ENCODE data around the gene MXI1.
"Not testable (repeated sequence)": the region's sequence is repeated elsewhere in the genome, so short reads cannot be mapped to it uniquely, and the experiment has no call there.

MXI1 gene

DNA sequence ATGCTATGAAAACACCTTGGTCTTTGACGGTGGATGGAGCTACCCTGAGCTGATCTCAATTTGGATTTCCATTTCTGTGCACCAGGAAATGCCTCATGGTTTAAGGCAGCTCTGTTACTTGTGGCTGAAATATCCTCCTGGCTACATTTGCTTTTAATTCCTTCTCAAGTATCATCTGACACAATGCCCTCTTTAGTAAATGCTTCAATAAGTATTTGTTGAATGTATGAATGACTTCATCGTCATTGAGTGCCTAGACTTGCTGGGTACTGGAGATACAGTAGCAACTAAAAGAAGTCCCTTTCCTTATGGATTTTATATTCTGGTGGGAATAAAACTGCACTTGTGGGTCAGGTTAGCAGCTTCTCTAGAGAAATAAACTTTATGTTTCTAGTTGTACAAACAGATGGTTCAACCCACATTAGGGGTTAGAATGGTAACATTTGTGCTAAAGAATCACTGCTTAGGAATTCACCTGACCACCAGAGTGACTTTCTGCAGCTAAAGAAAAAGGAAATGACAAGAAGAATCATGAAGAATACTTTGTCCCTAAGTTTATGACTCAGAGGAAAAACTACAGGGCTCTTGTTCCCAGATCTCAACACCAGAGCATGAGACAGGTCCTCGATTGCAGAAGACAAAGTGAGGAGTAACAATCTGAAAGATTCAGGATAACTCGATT is 119.1 kb downstream of the MXI1 start:
- Histone ChIP-seq H3K27ac (ENCODE audit: low read depth, low read length) (no peak overlapping the region), H3F3A (ENCODE audit: control insufficient read depth, insufficient read depth) (no peaks in the 10 kb centered on the region), H3K27me3 (ENCODE audit: control insufficient read depth, low read length) (peaks cover 43% of the 10 kb centered on the region), H4K20me1 (ENCODE audit: control insufficient read depth, insufficient read depth, low read depth, low read length) (no peaks in the 10 kb centered on the region), H3K9me2 (replicated peaks; ENCODE audit: control insufficient read depth, low read length) (no peaks in the 10 kb centered on the region), H3K4me1 (ENCODE audit: control insufficient read depth, low read length) (no peaks in the 10 kb centered on the region), H3K9me3 (ENCODE audit: control insufficient read depth, insufficient read depth, low read length) (peaks cover 11% of the 10 kb centered on the region), H3K79me2 (ENCODE audit: control insufficient read depth, low read length) (no peaks in the 10 kb centered on the region), H3K4me3 (ENCODE audit: low read length) (no peak overlapping the region), H3K36me3 (ENCODE audit: control insufficient read depth, low read length) (no peaks in the 10 kb centered on the region), H3K4me2 (ENCODE audit: low read length) (no peak overlapping the region)
- TF ChIP-seq, protein P1, sequence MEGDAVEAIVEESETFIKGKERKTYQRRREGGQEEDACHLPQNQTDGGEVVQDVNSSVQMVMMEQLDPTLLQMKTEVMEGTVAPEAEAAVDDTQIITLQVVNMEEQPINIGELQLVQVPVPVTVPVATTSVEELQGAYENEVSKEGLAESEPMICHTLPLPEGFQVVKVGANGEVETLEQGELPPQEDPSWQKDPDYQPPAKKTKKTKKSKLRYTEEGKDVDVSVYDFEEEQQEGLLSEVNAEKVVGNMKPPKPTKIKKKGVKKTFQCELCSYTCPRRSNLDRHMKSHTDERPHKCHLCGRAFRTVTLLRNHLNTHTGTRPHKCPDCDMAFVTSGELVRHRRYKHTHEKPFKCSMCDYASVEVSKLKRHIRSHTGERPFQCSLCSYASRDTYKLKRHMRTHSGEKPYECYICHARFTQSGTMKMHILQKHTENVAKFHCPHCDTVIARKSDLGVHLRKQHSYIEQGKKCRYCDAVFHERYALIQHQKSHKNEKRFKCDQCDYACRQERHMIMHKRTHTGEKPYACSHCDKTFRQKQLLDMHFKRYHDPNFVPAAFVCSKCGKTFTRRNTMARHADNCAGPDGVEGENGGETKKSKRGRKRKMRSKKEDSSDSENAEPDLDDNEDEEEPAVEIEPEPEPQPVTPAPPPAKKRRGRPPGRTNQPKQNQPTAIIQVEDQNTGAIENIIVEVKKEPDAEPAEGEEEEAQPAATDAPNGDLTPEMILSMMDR (IDR thresholded peaks at IDR 0.05; ENCODE audit: low read depth, low read length, poor library complexity, severe bottlenecking), result no peak

GRCh38 chr10:110327262-110327914 is 120.0 kb downstream of the MXI1 start:
- H3F3A ChIP-seq (ENCODE audit: control insufficient read depth, insufficient read depth), result no peaks in the 10 kb centered on the region
- no peak overlapping the region for H3K4me2 ChIP-seq (ENCODE audit: low read length)
- H3K9me2 ChIP-seq (replicated peaks; ENCODE audit: control insufficient read depth, low read length), result no peaks in the 10 kb centered on the region

DNA sequence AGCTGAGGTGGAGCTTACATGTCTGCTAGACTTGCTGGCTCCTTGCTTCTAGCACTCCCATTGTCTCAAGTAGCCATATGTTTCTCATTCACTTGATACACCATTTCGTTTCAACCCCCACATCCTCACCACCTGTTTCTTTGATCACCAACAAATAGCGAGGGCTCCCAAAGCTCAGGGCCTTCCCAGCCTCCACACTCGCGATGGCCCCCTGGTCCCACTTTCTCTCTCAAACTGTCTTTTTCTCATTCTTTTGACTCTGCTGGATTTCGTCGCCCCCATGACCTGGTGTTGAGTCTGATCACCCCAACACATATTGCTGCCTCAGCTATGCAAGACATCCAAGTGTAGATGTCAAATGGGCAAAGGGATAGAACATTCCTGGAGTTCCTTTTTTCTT is 123.3 kb downstream of the MXI1 start:
- no peaks in the 10 kb centered on the region for H3K79me2 ChIP-seq (ENCODE audit: control insufficient read depth, low read length)

More at GRCh38 chr10:110327262-110327914, 120.0 kb downstream of the MXI1 start:
- Histone ChIP-seq H3K79me2 (ENCODE audit: control insufficient read depth, low read length) (no peaks in the 10 kb centered on the region), H3K4me3 (ENCODE audit: low read length) (no peak overlapping the region), H4K20me1 (ENCODE audit: control insufficient read depth, insufficient read depth, low read depth, low read length) (no peaks in the 10 kb centered on the region), H3K36me3 (ENCODE audit: control insufficient read depth, low read length) (no peaks in the 10 kb centered on the region), H3K27me3 (ENCODE audit: control insufficient read depth, low read length) (peaks cover 39% of the 10 kb centered on the region), H3K9me3 (ENCODE audit: control insufficient read depth, insufficient read depth, low read length) (peaks cover 13% of the 10 kb centered on the region), H3K4me1 (ENCODE audit: control insufficient read depth, low read length) (no peaks in the 10 kb centered on the region), H3K27ac (ENCODE audit: low read depth, low read length) (no peak overlapping the region)
- TF ChIP-seq, protein P1 (IDR thresholded peaks at IDR 0.05; ENCODE audit: low read depth, low read length, poor library complexity, severe bottlenecking), result no peak
- TF ChIP-seq EZH2phosphoT487 (IDR thresholded peaks at IDR 0.05; ENCODE audit: borderline replicate concordance, low read length), result no peak

GRCh38 chr10:110331226-110331795 is 123.9 kb downstream of the MXI1 start:
- not testable (repeated sequence) for H3K36me3 ChIP-seq (ENCODE audit: control insufficient read depth, low read length); H3K27me3 ChIP-seq (ENCODE audit: control insufficient read depth, low read length); H3F3A ChIP-seq (ENCODE audit: control insufficient read depth, insufficient read depth); H3K27ac ChIP-seq (ENCODE audit: low read depth, low read length); H3K9me2 ChIP-seq (replicated peaks; ENCODE audit: control insufficient read depth, low read length); H3K79me2 ChIP-seq (ENCODE audit: control insufficient read depth, low read length); H4K20me1 ChIP-seq (ENCODE audit: control insufficient read depth, insufficient read depth, low read depth, low read length); H3K4me2 ChIP-seq (ENCODE audit: low read length); H3K4me3 ChIP-seq (ENCODE audit: low read length); H3K4me1 ChIP-seq (ENCODE audit: control insufficient read depth, low read length)
- peaks cover 13% of the 10 kb centered on the region for H3K9me3 ChIP-seq (ENCODE audit: control insufficient read depth, insufficient read depth, low read length)

More for the DNA sequence above, 123.3 kb downstream of the MXI1 start:
- peaks cover 13% of the 10 kb centered on the region for H3K9me3 ChIP-seq (ENCODE audit: control insufficient read depth, insufficient read depth, low read length)
- peaks cover 14% of the 10 kb centered on the region; the same call in 1 of the 2 replicates for H3K27me3 ChIP-seq (ENCODE audit: control insufficient read depth, low read length)
- H3F3A ChIP-seq (ENCODE audit: control insufficient read depth, insufficient read depth), result no peaks in the 10 kb centered on the region
- no peaks in the 10 kb centered on the region for H3K4me1 ChIP-seq (ENCODE audit: control insufficient read depth, low read length)
- no peak overlapping the region for H3K4me2 ChIP-seq (ENCODE audit: low read length)
- no peaks in the 10 kb centered on the region for H4K20me1 ChIP-seq (ENCODE audit: control insufficient read depth, insufficient read depth, low read depth, low read length)
- no peaks in the 10 kb centered on the region for H3K36me3 ChIP-seq (ENCODE audit: control insufficient read depth, low read length)
- no peak overlapping the region for H3K27ac ChIP-seq (ENCODE audit: low read depth, low read length)
- H3K4me3 ChIP-seq (ENCODE audit: low read length), result no peak overlapping the region
- H3K9me2 ChIP-seq (replicated peaks; ENCODE audit: control insufficient read depth, low read length), result no peaks in the 10 kb centered on the region
- no peak for TF ChIP-seq EZH2phosphoT487 (IDR thresholded peaks at IDR 0.05; ENCODE audit: borderline replicate concordance, low read length)
- TF ChIP-seq, protein P1 (IDR thresholded peaks at IDR 0.05; ENCODE audit: low read depth, low read length, poor library complexity, severe bottlenecking), result no peak
